SU-DHL-6 (cell line): Measurements from ENCODE around the gene KNTC1.

ENCODE experiments used
- H2AFZ ChIP-seq: fragments of 200-600 bp; sonication (generic); 2 replicates; pipeline ENCODE4 v1.6.1; 2014; ENCODE audit warnings: low read depth, mild to moderate bottlenecking, moderate library complexity, mixed read lengths, antibody characterized with exemption, low read length; ENCODE audit not compliant: severe bottlenecking
- H3F3A ChIP-seq: fragments of 200-600 bp; shearing (Covaris generic); 2 replicates; pipeline ENCODE4 v1.6.0; 2016; ENCODE audit warnings: antibody characterized with exemption, mild to moderate bottlenecking; ENCODE audit not compliant: insufficient read depth
- H3K27ac ChIP-seq: fragments of 200-600 bp; sonication (generic); 2 replicates; pipeline ENCODE4 v1.5.1; 2016; ENCODE audit warnings: low read depth, mild to moderate bottlenecking, low read length, moderate library complexity, mixed read lengths
- H3K27me3 ChIP-seq: fragments of 200-600 bp; sonication (generic), shearing (Covaris generic); 2 replicates; pipeline ENCODE4 v1.6.0; 2014; ENCODE audit warnings: mild to moderate bottlenecking, low read length
- H3K36me3 ChIP-seq: fragments of 200-600 bp; sonication (generic); 2 replicates; pipeline ENCODE4 v1.6.1; 2014; ENCODE audit warnings: mild to moderate bottlenecking, low read length, mixed read lengths
- H3K4me2 ChIP-seq: fragments of 300-600, 200-600 bp; shearing (Covaris generic), sonication (generic); 2 replicates; pipeline ENCODE4 v1.6.0; 2014; ENCODE audit warnings: low read length, low read depth, mild to moderate bottlenecking; ENCODE audit not compliant: poor library complexity, severe bottlenecking
- H3K4me3 ChIP-seq: fragments of 200-600 bp; sonication (generic); 2 replicates; pipeline ENCODE4 v1.5.1; 2014; ENCODE audit warnings: antibody characterized with exemption, low read length, mild to moderate bottlenecking, mixed read lengths; ENCODE audit not compliant: insufficient read depth, poor library complexity, severe bottlenecking
- H3K79me2 ChIP-seq: fragments of 200-600 bp; sonication (generic); 2 replicates; pipeline ENCODE4 v1.6.1; 2014; ENCODE audit warnings: mild to moderate bottlenecking, low read length, moderate library complexity; ENCODE audit not compliant: insufficient read depth
- H3K9ac ChIP-seq: fragments of 200-600 bp; sonication (generic); 2 replicates; pipeline ENCODE4 v1.7.0; 2014; ENCODE audit warnings: mild to moderate bottlenecking, low read length
- H3K9me2 ChIP-seq: fragments of 200-600 bp; sonication (generic); replicated peaks from 2 replicates; pipeline ENCODE4 v1.6.1; 2014; ENCODE audit warnings: low read length; ENCODE audit not compliant: insufficient read depth
- H3K9me3 ChIP-seq: fragments of 200-600 bp; sonication (generic); 2 replicates; pipeline ENCODE4 v1.6.1; 2014; ENCODE audit warnings: low read length, mixed read lengths; ENCODE audit not compliant: insufficient read depth
- H4K20me1 ChIP-seq: fragments of 200-600 bp; sonication (generic); 2 replicates; pipeline ENCODE4 v1.6.1; 2014; ENCODE audit warnings: low read depth, mild to moderate bottlenecking, antibody characterized with exemption, low read length, moderate library complexity, mixed read lengths
- CTCF ChIP-seq: fragments of 200-600 bp; sonication (generic); IDR thresholded peaks from one replicate; pipeline ENCODE4 v1.5.1; 2017; ENCODE audit warnings: antibody characterized with exemption, mild to moderate bottlenecking, low read length, moderate library complexity; ENCODE audit not compliant: insufficient read depth, poor library complexity, severe bottlenecking
- EZH2phosphoT487 ChIP-seq: fragments of 200-600 bp; sonication (generic), shearing (Covaris generic); conservative IDR thresholded peaks from 2 replicates; pipeline ENCODE4 v1.6.1; 2018; ENCODE audit warnings: mild to moderate bottlenecking, antibody characterized with exemption, low read length, moderate library complexity, mixed read lengths

The KNTC1 gene

GRCh38 chr12:122665349-122665748 lies 138.3 kb downstream of the KNTC1 start:
- no peak overlapping the region for H3K9ac ChIP-seq
- no peaks in the 10 kb centered on the region for H3K27me3 ChIP-seq
- H3F3A ChIP-seq: no peaks in the 10 kb centered on the region
- no peaks in the 10 kb centered on the region for H3K9me3 ChIP-seq
- no peaks in the 10 kb centered on the region for H4K20me1 ChIP-seq
- H3K9me2 ChIP-seq: no peaks in the 10 kb centered on the region
- H2AFZ ChIP-seq: no peak overlapping the region
- no peaks in the 10 kb centered on the region for H3K36me3 ChIP-seq
- no peak overlapping the region for H3K4me3 ChIP-seq
- H3K27ac ChIP-seq: no peak overlapping the region
- H3K4me2 ChIP-seq: no peak overlapping the region
- TF ChIP-seq EZH2phosphoT487: no peak
- no peak for TF ChIP-seq CTCF
- no peaks in the 10 kb centered on the region for H3K79me2 ChIP-seq

- Histone ChIP-seq H3K9me2 (no peaks in the 10 kb centered on the region), H4K20me1 (no peaks in the 10 kb centered on the region), H3K4me2 (no peak overlapping the region), H3K27ac (no peak overlapping the region), H3F3A (no peaks in the 10 kb centered on the region), H3K27me3 (no peaks in the 10 kb centered on the region), H2AFZ (no peak overlapping the region), H3K9me3 (no peaks in the 10 kb centered on the region), H3K4me3 (no peak overlapping the region), H3K79me2 (no peaks in the 10 kb centered on the region), H3K9ac (no peak overlapping the region), H3K36me3 (no peaks in the 10 kb centered on the region)
- TF ChIP-seq CTCF (no peak), EZH2phosphoT487 (no peak)
Measured at GRCh38 chr12:122665759-122666158, 138.7 kb downstream of the KNTC1 start.

GRCh38 chr12:122668268-122668667 lies 141.2 kb downstream of the KNTC1 start:
- Histone ChIP-seq H3K36me3 (no peaks in the 10 kb centered on the region), H3K9ac (no peak overlapping the region)

More at GRCh38 chr12:122668268-122668667, 141.2 kb downstream of the KNTC1 start:
- TF ChIP-seq EZH2phosphoT487 (no peak), CTCF (no peak)
- Histone ChIP-seq H3K4me3 (no peak overlapping the region), H3K9me3 (no peaks in the 10 kb centered on the region), H3K27ac (no peak overlapping the region), H3K79me2 (no peaks in the 10 kb centered on the region), H4K20me1 (no peaks in the 10 kb centered on the region), H2AFZ (no peak overlapping the region), H3F3A (no peaks in the 10 kb centered on the region), H3K27me3 (no peaks in the 10 kb centered on the region), H3K9me2 (no peaks in the 10 kb centered on the region), H3K4me2 (no peak overlapping the region)
